ENCODE data around the gene ADCY2. TPM values are rescaled to one million over a fixed set of nuclear protein-coding genes. Genes with fewer than 3 reads are reported as not detected.

The ADCY2 gene
- total and polyA plus RNA-seq, 8 donors = 0.29 to 7.5 (median 1.1) TPM

DNA sequence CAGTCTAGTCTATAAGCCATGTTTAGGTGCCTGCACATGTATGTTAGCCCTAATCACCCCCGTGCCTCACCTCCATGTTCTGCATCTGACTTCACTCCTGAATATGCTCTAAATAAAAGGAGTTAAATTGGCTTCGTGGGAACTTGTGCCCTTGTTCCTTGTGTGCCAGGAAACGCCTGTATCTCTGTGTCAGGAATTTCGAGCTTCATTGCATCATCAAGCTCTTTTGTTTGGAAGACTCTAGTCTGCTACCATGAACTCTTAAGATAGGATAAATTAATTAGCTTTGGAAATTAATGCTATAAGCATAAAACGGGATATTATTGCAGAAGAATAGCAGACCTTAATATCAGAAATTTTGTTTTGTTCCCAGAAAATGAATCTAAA is 99.2 kb downstream of the ADCY2 start:
- H3K27ac ChIP-seq = no peak overlapping the region
- H3K4me3 ChIP-seq = no peak overlapping the region
- H3K4me1 ChIP-seq = peaks cover 0 to 10% (median 4%) of the 10 kb centered on the region in 4 donors
- H3K9me3 ChIP-seq = no peaks in the 10 kb centered on the region
- H3K36me3 ChIP-seq = no peaks in the 10 kb centered on the region
- no peaks in the 10 kb centered on the region for H3K27me3 ChIP-seq
- no peak for DNase-seq
- intact Hi-C loops (cut with DNase I; ENCODE audit: low total_unique reads) = no loop called here
- TF ChIP-seq CTCF (IDR thresholded peaks at IDR 0.05) (no peak), EP300 (IDR thresholded peaks at IDR 0.05) (no peak), POLR2A (IDR thresholded peaks at IDR 0.05) (no peak), POLR2AphosphoS5 (IDR thresholded peaks at IDR 0.05) (no peak)
- 41 to 54% (median 46%) methylated on average over 5 of the region's 5 CpGs for WGBS, 5 donors

GRCh38 chr5:7500256-7500655 is 104.3 kb downstream of the ADCY2 start:
- WGBS, 5 donors = 78 to 91% (median 87%) methylated on average over 3 of the region's 3 CpGs
- intact Hi-C loops (cut with DNase I; ENCODE audit: low total_unique reads) = no loop called here
- DNase-seq = peak in 1 of 2 donors; percentile 13
- Histone ChIP-seq H3K36me3 (no peaks in the 10 kb centered on the region), H3K9me3 (no peaks in the 10 kb centered on the region), H3K27ac (no peak overlapping the region), H3K27me3 (no peaks in the 10 kb centered on the region), H3K4me1 (peaks cover 0 to 8% (median 3%) of the 10 kb centered on the region in 4 donors), H3K4me3 (no peak overlapping the region)
- no peak for TF ChIP-seq CTCF (IDR thresholded peaks at IDR 0.05)
- TF ChIP-seq EP300 (IDR thresholded peaks at IDR 0.05) = no peak
- no peak for TF ChIP-seq POLR2A (IDR thresholded peaks at IDR 0.05)
- TF ChIP-seq POLR2AphosphoS5 (IDR thresholded peaks at IDR 0.05) = no peak

DNA sequence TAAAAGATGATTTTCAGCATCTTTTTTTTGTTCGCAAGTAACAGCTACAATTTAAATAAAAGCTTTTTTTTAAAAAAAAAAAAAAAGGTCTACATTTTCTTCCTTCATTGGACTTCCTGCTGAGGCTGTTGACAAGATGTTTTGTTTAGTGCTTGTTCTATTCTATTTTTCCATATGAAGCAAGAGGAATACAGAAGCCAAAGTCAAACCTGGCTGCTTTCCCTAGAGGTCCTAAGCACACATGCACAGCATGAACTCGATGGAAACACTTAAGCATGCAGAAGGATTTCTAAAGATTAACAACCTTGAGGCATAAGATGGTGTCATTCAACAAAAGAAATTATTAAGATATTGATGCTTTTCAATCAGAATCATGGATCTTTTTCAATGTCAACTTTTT is 105.1 kb downstream of the ADCY2 start:
- TF ChIP-seq POLR2AphosphoS5 (IDR thresholded peaks at IDR 0.05) = no peak
- no peak for TF ChIP-seq EP300 (IDR thresholded peaks at IDR 0.05)
- no peak for TF ChIP-seq CTCF (IDR thresholded peaks at IDR 0.05)

GRCh38 chr5:7503564-7503963 is 107.6 kb downstream of the ADCY2 start:
- no peaks in the 10 kb centered on the region for H3K36me3 ChIP-seq
- no peaks in the 10 kb centered on the region for H3K4me1 ChIP-seq
- no peak for DNase-seq
- H3K27me3 ChIP-seq = no peaks in the 10 kb centered on the region
- TF ChIP-seq CTCF (IDR thresholded peaks at IDR 0.05) = no peak
- TF ChIP-seq POLR2A (IDR thresholded peaks at IDR 0.05) = no peak
- TF ChIP-seq EP300 (IDR thresholded peaks at IDR 0.05) = no peak
- no peak for TF ChIP-seq POLR2AphosphoS5 (IDR thresholded peaks at IDR 0.05)
- H3K27ac ChIP-seq = no peak overlapping the region
- H3K4me3 ChIP-seq = no peak overlapping the region
- WGBS, 5 donors = 88 to 94% (median 92%) methylated on average over 9 of the region's 9 CpGs
- intact Hi-C loops (cut with DNase I; ENCODE audit: low total_unique reads) = no loop called here
- H3K9me3 ChIP-seq = no peaks in the 10 kb centered on the region

More for the DNA sequence above, 105.1 kb downstream of the ADCY2 start:
- peak in 1 of 2 donors; percentile 12 for DNase-seq
- Histone ChIP-seq H3K27me3 (no peaks in the 10 kb centered on the region), H3K9me3 (no peaks in the 10 kb centered on the region), H3K27ac (no peak overlapping the region), H3K4me1 (peaks cover 0 to 3% (median 0%) of the 10 kb centered on the region in 4 donors), H3K4me3 (no peak overlapping the region), H3K36me3 (no peaks in the 10 kb centered on the region)
- 72 to 83% (median 82%) methylated on average over 2 of the region's 2 CpGs for WGBS, 5 donors
- intact Hi-C loops (cut with DNase I; ENCODE audit: low total_unique reads) = no loop called here

Measured in stomach (tissue), 9 donors.